C4-2B (cell line): ENCODE measurements around the gene ACBD4.

Experiments used
- ZFX ChIP-seq: fragments of 450-650 bp; IDR thresholded peaks from 2 replicates; pipeline ENCODE4 v1.6.1; 2017
- TF ChIP-seq, protein P1 (sequence below): fragments of 450-650 bp; conservative IDR thresholded peaks from 2 replicates; pipeline ENCODE4 v1.5.1; 2017; ENCODE audit warnings: mild to moderate bottlenecking

DNA sequence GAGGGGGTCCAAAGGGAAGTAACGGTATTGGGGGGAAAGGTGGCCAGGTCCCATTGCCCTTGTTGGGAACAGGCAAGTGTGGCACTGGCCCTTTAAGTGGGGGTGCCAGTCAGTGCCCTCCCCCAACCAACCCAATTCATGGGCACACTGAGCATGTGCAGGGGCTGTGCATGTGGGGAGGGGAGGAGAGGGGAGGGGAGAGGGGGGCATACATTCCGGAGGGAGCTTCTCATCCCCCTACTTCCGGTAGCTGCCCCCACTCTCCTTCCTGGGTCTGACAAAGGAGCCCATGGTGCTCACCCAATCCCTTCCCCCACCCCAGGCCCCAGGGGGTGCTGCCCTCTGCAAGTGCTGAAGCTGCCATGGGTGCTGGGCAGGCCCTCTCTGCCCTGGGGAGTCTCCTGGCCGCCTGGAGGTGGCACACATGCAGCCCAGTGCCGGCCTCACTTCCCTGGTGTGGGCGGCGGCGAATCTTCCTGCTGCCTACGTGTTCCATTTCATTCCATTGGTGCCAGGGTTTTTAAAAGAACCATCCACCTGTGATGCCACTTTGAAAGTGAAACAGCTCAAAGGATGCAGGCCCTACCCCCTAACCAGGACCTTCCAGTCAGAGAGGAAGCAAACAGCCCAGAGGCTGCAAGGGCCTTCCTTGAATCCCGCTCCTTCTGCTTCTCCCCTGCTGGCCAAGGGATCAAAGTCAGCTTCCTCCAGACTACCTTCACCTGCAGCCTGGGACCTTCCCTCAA is 37.2 kb downstream of the ACBD4 start:
- TF ChIP-seq, protein P1, sequence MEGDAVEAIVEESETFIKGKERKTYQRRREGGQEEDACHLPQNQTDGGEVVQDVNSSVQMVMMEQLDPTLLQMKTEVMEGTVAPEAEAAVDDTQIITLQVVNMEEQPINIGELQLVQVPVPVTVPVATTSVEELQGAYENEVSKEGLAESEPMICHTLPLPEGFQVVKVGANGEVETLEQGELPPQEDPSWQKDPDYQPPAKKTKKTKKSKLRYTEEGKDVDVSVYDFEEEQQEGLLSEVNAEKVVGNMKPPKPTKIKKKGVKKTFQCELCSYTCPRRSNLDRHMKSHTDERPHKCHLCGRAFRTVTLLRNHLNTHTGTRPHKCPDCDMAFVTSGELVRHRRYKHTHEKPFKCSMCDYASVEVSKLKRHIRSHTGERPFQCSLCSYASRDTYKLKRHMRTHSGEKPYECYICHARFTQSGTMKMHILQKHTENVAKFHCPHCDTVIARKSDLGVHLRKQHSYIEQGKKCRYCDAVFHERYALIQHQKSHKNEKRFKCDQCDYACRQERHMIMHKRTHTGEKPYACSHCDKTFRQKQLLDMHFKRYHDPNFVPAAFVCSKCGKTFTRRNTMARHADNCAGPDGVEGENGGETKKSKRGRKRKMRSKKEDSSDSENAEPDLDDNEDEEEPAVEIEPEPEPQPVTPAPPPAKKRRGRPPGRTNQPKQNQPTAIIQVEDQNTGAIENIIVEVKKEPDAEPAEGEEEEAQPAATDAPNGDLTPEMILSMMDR, result no peak
- TF ChIP-seq ZFX, result no peak
